Glomerular endothelial cell (primary cell): ENCODE results near the gene SORCS2. TPM values are rescaled to one million over a fixed set of nuclear protein-coding genes. Genes with fewer than 3 reads are reported as not detected.
"Not testable (repeated sequence)": the region's sequence is repeated elsewhere in the genome, so short reads cannot be mapped to it uniquely, and the experiment has no call there.

ENCODE experiments used
- DNase-seq: peaks from one replicate; pipeline ENCODE4 v3.0.0-alpha.2; 2011; ENCODE audit warnings: low read depth, low spot score; ENCODE audit errors: extremely low read depth
- total RNA-seq: library from RNA; depleted of rRNA; stranded (reverse); fragments of >200 nt; gene quantifications from 2 replicates; pipeline ENCODE4 v1.2.3, GENCODE V29; 2015

The SORCS2 gene
- total RNA-seq, 1 donor from 2014 or later = 0.64 TPM

DNA sequence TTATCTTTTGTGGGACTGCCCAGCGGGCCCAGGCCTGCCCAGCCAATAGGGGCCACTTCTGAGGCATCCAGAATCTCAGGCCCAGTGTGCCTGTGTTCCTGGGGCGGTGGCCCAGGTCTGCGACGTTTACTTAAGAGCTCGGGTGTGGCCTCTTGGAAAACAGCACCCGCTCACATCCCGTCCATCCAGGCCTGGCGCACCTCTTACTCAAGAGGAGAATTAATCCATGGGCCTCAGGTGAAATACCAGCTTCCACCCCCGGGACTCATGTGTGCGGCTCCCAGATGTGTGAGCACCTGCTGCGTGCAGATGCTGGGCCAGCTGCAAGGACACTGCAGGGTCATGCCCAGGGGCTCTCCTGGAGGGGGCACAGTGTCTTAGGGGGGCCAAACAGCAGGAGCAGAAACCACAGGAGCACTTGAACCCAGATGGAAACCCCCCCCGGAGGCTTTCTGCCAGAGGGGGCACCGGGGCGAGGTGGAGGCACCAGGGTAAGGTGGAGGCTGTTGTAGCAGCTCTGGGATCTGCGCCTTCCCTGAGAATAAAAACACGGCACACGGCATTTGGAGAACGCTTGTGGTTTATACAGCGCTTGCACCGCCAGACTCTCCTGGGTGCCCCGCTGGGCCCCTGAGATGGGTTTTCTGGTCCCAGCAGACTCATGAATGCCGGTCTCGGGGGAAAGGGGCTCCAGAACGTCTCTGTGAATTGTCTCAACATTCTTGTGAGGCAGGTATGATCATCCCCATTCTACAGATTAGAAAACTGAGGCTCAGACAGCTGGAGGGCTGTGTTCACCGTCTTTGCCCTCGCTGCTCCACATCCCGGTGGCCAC, 239.6 kb downstream of the SORCS2 start:
- DNase-seq = no peak

DNA sequence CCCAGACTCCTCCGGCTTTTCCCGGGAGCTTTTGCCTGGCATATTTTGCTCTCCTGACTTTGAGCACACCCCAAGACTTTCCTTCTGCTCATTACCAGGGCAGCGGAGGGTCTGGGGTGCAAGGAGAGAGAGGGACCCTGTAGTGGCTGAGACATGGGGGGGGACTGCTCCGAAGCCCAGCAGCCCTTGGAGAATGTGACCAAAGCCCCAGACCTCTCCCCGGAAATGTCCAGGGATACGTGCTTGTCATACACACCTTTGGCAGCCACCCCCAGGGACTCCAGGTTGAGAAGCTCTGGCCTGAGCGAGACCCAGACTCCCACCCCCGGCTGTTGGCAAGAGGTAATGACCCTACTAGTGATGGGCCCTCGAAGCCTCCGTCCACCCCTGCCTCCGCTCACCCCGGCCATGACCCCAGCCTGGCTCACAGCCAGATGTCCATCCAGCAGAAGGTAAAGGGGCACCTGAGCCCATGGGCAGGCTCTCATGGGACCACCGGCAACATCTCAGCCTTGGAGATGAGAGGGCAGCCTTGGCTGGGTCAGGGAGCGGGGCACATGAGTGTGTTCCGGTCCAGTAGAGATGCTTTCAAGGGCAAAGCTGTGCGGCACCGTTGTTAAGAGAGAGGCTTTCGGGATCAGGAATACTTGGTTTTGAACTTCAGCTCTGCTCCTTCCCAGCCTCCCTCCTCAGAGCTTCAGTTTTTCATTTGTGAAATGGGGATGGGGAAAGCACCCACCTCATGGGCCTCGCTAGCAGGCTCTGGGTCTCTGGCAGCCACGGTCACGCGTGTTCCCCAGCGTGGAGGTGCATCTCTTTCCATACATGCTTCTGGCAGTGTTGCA, 240.4 kb downstream of the SORCS2 start:
- no peak for DNase-seq

DNA sequence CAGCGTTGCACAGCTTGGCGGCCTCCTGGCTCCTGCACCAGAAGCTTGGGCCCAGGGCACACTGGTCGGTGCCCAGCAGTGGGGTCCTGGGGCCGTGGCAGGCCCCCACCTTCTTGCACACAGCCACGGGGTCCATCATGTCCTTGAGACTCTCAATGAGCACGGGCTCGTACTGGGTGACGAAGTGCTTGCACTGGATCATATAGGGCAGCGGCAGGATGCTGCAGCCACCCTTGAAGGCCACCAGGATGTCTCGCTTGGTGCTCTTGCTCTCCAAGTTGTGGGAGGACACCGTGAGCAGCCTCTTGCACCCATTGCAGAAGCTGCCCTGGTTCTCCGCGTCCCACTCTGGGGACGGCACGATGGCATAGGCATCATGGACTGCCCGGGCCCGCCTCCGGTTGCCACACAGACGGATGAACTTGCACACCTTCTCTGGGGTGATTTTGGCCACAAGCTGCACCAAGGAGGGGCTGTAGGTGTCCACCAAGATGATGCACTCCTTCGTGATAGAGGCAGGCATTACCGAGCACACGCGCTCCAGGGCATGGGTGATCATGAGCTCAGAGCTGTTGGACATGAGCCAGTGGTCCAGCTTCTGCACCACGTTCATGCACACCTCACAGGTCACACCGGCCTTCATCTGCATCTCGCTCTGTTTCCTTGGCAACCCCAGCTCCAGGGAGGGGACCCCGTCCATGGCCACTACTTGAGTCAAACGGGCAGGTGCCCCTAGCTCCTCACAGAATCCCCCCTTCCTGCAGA, 241.2 kb downstream of the SORCS2 start:
- no peak for DNase-seq

DNA sequence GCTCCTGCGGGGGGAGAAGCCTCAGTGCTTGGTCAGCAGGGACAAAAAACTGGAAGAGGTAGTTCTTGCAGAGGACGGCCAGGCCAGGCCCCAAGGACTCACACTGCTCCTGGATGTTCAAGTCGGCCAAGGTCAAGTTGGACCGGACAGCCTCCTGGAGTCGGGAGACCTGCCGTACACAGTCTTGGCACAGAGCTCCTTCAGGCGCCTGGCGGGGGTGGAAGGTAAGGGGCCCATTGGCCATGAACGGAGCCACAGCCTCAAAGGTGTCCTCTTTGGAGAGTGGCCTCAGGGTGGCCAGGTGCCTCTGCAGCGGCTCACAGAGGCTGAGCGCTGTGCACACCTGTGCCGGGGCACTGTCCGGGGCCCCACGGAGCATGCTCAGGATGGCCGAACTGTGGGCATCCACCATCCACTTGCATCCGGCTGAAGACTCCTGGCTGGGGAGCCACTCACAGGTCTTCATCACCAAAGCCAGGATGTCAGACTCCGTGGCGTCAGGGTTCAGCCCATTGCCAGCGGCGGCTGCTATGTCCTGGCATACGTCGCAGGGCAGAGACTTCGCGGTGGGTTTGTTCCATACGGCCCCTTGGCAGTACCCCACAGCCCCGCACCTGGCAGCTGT, 241.9 kb downstream of the SORCS2 start:
- no peak for DNase-seq

DNA sequence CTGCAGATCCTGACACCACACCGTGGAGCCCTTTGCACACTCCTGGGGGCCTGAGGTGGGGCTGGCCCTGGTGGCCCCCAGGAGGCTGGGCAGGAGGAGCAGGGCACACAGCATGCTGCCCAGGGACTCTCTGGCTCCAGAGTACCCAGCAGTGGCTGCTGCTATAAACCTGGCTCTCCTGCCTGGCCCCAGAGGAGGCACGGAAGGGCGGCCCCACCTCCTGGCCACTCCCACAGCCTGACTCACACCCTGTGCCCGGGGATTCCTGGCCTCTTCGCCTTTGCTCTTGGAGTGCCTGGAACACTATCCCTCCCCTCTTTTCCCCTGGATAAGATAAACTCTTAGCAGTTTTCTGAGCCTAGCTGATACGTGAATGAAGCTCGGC, 242.4 kb downstream of the SORCS2 start, which contains the start of gene PSAPL1:
Gene PSAPL1 (minus strand): TSS at position 165 of the 385 bp plus-strand sequence. CDS start 51 bp downstream, at position 114.
- DNase-seq = no peak

DNA sequence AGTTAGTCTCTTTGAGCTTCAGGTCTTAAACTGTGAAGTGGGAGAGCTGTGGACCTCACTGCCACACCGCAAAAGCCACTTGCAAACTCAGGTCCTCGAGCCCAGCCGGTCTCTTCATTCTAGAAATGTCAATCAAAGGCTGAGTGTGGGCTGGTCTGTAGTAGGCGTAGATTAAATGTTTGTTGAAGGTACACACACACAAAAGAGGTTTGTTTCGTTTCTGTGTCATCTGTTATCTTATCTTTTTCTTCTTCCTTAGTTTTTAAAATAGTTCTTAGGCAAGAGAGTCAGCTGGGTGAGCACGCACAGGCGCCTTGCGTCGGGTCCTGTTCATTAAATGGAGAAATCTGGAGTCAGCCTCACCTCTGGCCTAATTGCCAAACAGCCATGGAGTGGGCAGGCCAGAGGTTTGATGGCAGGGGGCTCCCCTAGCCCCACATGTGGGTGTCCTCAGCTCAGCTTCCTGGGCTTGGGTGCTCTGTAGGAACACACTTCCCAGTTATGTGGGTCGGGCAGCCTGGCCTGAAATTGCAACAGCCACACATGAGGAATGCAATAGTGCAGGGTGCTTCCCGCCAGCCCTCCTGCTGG, 243.2 kb downstream of the SORCS2 start:
- DNase-seq = no peak

DNA sequence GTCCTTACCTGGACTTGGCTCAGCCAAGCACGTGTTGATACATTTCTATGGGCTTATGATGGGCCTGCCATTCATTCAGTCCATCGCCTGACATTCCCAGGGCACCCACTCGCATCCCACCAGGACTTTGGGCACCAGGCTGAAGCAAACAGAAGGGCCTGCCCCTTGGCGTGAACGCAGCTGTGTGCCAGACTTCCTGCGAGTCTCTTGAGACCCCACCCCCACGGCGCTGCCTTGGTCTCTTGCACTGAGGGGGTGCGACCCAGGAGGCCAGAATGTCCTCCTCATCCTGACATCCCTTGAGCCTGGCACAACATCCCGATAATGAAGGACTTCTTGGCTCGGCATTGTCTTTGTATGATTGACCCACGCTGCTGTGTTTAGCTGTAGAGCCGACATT, 243.9 kb downstream of the SORCS2 start:
- no peak for DNase-seq

DNA sequence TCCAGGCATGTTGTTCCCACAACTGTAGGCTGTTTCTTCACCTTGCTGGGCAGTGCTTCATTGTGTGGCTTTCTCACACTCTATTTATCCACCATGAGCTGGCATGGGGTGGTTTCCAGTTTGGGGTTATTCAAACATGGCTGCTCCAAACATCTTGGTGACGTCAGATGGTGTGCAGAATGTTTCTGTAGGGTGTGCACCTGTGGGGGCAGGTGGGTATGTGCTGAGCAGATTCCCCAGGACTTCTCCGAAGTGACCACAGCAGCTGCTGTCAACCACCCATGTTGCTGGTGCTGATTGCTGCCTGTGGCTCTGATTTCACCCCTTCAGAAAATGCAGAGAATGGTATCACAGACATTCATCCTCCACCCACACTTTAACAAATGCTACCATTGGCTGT, 247.4 kb downstream of the SORCS2 start:
- DNase-seq = no peak

DNA sequence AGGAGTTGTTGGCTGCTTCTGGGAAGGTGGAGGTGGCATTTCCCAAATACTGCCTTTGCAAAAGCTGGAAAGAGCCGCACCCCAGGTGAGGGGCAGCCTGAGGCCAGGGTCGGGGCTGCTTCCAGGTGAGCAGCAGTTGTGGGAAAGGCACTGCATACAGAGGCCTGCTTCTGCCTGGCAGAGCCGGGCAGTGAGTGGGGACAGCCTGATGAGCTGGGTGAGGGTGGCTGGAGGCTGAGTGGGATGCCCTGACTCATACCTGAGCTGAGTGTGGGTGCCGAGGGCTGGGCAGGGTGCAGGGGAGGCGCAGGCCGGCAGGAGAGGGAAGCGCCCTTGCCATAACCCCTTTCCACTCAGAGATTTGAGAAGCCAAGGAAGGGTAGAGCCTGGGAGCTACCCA, 248.9 kb downstream of the SORCS2 start:
- DNase-seq = no peak

DNA sequence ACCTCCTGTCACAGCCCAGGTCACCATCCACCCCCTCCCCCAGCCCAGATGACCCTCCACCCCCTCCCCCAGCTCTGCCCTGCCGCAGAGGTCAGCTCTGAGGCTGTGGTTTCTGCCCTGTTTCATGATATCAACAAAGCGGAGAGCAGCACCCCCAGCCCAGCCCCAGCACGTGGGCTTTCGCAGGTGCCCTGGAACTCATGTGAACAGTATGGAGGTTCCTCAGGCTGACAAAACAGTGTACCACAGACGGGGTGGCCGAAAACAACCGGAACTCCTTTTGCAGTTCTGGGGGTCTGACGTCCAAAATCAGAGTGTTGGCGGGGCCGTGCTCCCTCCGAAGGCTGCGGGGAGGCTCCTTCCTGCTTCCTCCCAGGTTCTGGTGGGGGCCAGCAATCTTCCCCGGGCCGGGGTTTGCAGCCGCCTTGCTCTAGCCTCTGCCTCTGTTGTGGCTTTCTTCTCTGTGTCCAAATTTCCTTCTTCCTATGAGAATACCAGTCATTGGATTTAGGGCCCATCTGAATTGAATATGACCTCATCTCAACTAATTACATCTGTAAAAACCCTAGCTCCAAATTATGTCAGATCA, 250.3 kb downstream of the SORCS2 start:
- DNase-seq = no peak

DNA sequence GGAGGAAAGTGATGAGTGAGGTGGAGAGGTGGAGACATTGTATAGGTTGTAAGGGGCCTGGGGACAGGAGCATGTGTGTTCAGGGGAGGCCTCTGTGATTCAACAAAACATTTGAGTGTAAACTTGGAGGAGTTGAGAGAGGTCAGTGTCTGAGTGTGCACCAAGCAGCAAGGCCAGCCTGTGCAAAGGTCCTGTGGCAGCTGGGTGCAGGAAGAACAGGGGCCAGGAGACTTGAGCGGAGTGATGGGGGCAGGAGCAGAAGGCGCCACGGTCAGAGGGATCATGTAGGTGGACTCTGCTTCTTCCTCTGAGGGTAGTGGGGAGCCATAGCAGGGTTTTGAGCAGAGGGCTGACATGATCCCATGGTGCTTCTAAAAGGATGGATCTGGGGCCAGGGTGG, 252.0 kb downstream of the SORCS2 start:
- no peak for DNase-seq

DNA sequence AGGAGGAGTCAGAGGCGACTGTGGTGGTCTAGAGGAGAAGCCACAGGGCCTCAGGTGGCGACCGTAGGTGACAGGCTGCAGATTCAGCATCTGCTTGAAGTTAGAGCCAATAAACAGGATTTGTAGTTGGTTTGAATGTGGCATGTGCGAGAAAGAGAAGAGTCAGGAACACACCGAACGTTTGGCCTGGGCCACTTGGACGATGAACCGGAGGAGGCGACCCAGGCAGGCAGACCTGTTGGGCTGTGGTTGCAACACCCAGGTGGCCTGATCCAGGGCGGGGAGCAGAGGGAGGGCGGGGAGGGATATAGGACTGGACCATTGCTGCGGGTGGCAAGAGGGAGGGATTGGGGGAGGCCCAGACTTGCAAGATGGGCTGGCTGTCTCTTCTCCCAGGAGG, 252.4 kb downstream of the SORCS2 start:
- DNase-seq = no peak

DNA sequence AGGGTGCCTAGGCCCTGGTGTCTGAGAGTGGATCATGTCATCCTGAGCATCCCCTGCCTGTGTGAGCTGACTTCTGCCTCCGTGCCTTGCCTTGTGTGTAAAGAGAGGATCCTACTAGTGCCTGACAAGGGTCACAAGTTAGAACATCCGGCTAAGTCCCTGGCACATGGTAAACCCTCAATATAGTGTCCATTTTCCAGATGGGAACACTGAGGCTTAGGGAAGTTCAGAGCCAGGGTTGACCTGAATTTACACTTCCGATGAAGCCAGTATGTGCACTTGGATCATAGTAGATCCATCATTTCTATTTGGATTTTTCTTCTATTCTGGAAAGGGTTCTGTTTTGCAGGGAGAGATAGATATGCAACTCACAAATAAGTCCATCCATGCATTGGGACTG, 254.9 kb downstream of the SORCS2 start:
- no peak for DNase-seq

DNA sequence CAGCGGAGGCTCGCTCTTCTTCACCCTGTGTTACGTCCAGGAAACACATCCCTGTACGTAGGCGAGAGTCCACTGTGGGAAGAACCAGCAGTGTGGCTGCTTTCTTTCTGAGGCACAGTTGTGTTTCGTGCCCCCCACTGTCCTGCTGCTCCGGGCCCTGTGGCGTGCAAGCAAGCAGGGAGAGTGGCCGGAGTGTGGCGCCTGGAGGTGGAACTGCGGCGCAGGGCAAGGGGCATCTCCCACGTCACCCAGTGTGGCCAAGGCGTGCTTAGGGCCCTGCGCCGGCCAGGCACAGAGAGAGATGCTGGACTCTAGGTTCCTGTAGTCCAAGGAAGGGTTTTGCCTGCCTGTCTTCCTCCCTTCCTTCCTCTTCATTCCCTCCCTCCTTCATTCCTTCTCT, 255.7 kb downstream of the SORCS2 start:
- DNase-seq = no peak

DNA sequence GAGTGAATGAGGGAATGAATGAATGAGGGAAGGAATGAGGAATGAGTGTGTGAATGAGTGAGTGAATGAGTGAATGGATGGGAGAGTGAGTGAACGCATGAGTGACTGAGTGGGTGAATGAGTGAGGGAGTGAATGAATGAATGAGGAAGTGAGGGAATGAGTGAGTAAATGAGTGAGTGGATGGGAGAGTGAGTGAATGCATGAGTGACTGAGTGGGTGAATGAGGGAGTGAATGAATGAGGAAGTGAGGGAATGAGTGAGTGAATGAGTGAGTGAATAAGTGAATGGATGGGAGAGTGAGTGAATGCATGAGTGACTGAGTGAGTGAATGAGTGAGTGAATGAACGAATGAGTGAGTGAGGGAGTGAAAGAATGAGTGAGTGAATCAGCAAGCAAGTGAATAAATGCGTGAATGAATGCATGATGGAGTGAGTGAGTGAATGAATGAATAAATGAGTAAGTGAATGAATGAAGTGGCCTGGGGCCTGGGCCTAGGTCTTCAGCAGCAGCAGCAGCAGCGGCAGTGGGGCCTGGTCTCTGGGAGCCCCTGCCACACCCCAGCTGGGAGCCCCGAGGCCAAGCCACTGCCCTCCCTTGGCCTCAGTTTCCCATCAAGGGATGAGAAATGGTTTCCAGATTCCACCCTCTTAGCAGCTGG, 258.6 kb downstream of the SORCS2 start:
- no peak for DNase-seq

DNA sequence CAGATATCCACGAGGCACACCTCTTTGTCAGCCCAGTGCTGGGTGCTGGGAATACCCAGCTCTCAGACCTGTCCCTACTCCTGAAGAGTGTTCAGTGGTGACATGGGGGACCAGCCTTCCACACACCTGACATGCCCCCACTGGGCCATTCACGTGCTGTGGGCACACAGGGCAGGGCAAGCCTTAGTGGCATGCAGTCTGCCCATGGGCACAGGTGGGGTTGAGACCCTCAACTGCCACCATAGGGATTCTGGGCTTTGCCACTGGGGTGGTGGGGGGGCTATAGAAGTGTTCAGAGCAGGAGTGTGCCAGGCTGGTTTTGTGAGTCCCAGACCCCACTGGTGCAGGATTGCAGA, 259.1 kb downstream of the SORCS2 start:
- DNase-seq = no peak

DNA sequence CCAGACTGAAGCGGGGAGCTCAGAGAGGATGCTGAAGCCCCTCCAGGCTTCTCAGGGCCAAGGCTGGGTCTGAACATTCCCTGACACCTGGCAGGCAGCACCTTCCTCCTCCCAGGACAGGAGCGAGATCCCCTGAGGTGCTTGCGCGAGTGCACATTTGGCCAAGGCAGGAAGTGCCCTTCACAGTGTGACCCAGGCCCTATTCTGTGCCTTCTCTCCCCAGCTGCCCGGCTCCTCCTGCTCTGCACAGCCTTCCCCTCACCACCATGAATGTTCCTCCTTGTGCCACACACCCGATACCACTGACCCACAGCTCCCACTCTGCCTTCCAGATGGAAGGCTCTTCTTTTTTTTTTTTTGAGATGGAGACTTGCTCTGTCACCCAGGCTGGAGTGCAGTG, 259.5 kb downstream of the SORCS2 start:
- no peak for DNase-seq

DNA sequence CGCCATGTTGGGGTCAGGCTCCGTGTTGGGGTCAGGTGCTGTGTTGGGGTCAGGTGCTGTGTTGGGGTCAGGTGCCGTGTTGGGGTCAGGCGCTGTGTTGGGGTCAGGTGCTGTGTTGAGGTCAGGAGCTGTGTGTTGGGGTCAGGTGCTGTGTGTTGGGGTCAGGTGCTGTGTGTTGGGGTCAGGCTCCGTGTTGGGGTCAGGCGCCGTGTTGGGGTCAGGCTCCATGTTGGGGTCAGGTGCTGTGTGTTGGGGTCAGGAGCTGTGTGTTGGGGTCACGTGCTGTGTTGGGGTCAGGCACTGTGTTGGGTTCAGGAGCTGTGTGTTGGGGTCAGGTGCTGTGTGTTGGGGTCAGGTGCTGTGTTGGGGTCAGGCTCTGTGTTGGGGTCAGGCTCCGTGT, 260.5 kb downstream of the SORCS2 start:
- not testable (repeated sequence) for DNase-seq

DNA sequence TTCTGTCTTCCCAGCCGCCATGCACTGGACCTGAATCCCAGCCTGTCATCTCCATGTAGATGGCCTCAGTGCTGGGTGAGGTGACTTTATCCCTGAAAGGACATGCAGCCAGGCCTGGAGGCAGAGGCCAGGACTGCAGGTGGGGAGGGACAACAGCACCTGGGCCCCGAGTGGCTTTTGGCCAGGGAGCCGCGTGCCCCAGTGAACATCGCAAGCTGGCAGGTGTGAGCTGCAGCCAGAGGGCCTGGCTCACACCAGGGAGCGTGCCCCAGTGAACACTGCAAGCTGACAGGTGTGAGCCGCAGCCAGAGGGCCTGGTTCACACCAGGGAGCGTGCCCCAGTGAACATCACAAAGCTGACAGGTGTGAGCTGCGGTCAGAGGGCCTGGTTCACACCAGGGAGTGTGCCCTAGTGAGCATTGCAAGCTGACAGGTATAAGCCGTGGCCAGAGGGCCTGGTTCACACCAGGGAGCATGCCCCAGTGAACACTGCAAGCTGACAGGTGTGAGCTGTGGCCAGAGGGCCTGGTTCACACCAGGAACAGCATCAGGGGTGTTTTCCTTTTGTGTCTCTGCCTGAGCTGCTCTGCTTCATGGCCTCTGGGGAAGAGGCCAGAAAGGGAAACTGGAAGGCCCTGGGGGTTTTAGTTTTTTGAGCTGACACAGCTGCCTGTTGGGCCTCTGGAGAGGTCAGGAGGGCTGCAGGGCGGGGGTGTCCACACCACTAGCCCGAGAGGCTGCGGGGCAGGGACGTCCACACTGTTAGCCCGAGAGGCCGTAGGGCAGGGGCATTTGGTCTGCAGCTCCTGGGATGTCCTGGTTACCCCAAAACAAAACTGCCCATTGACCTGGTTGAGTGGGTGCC, 265.1 kb downstream of the SORCS2 start:
- no peak for DNase-seq
